DMS79 treated with DMSO at 0.1 percent for 48 hours (cell line): Measurements from ENCODE around the gene PIK3CG.
"Not testable (repeated sequence)": the region's sequence is repeated elsewhere in the genome, so short reads cannot be mapped to it uniquely, and the experiment has no call there.

Experiments
- DNase-seq: peaks from one replicate; lab custom pipeline; 2025; lab: John Stamatoyannopoulos, UW

PIK3CG gene

DNA sequence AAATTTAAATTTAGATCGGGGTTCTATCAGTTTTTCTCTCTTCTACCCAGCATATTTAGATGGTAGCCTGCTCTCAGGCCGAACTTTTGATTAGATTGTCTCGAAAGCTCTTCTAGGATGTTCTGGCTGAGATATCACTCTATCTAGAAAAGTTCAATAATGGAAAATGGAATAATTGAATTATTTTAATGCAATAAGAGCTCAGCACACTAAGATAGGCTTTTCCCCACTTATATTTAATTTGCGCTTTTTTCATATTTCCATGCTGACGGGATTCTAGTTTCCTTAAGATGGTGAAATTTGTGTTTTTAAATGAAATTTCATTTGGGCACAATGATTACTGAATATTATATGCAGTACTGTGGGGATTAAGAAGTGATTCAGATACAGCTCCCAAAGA, 73.7 kb downstream of the PIK3CG start:
- no peak for DNase-seq

DNA sequence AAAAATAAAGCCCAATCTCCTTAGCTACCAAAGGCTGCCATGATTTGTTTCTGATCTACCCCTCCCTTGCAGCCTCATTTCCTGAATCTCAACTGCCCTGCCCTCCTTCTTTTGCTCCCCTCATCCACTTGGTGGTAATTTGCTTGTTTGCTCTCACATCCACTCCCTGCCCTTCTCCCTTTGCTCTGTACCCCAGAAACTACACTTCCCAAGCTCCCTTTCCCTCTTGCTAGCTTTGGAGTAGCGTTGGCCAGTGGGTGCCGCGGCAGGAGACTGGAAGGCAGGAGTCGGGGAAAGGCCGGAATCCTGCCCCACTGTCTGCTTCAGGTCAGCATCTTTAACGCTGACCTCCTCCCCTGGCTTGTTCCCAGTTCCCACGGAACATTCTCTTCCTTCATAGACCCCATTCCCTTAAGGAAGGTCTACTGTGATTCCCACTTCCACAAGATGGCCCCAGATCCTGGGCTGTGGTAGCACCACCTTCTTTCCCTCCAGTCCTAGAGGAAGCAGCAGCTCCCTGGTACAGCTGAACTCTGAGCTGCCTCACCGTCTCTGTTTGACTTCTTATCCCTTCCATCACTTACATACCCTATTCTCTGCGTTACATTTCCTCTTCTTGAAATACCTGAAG, 79.1 kb downstream of the PIK3CG start:
- DNase-seq = no peak

DNA sequence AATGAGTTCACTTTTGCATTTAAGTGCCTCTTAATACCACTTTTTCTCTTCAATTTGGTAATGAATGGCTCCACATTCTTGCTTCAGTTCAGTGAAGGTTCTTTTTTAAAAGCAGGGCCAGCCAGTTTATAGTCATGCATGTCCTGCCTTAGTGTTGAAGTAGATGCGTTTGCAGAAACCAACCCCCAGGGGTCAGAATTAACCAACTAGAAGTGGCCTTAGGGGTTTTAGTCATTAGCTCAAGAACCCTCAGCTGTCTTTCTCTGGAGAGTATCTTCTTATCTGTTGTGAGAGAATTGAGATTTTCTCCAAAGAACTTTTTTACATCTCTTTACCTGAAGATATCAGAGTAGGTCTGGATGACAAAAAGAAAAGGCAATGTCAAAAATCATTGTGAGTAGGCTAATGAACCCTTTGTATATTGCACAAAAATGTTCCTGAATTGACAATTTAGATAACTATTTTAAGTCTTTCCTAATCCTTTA, 82.2 kb downstream of the PIK3CG start:
- DNase-seq = peak; percentile 67

DNA sequence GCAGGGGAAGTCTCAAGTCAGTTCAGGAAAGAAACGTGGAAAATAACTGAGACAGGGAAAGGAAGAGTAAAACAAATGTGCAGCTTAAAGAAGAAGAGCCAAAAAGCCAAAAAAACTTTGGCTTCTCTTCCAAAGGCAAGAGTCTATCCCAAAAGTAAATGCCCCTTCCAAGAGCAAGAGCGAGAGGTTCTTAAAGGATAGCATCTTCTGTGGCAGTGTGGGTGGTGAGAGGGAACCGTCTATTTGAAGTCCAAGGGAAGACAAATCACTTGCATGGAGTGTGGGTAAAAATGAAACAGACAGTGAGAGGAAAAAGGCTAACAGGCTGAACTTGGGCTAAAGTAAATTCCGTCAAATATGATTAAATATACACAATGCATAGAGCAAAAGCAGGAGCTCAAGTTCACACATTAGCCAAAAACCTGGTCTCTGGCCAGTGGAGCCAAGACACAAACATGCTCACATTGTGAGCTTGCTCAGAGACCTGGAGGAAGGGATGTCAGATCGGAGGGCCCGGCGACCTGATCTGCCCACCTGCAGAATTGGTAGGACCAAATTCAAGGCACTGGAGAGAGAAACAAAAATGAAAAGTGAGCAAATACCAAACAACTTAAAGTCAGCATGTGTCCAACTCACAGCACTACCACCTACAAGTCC, 87.0 kb downstream of the PIK3CG start:
- DNase-seq = no peak

DNA sequence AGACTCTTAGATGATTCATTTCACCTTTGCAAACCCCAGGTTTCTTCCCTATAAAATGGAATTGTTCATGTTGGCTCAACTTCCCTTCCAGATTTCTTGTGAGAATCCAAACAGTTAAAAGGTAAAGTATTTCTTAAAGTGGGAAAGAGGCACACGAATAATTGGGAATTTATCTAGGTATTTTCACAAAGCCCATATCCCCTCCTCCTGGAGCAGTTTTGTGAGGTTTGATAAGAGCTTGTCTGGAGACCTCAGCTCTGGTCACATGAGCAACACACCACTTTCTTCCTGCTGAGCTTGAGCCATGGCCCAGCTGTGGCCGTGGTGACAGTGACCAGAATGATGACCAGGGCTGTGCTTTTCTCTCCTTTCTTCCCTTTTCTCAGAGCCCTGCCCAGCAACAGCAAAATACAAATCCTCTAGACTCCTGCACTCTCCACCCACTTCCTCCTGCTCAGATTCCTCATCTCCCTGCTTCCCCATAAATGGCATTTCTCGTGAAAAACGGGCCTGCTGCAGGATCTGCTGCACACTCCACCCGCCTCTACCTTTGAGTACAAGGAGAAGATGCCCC, 87.7 kb downstream of the PIK3CG start:
- no peak for DNase-seq

DNA sequence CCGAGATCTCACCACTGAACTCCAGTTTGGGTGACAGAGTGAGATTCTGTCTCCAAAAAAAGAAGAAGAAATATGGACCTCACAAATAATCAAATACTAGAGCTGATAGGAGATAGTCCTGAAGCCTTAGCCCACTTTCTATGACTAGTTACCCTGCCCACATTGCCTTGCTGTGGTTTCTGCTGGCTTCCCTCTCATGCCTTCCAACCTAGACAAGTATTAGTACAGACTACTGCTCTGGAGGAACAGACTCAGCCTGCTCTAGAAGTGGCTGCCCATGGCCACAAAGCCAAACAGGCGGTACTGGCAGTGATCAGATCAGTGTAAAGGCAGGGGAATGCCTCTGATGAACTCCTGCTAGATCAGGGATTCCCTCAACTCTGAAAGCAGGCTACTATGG, 89.8 kb downstream of the PIK3CG start:
- DNase-seq = no peak

DNA sequence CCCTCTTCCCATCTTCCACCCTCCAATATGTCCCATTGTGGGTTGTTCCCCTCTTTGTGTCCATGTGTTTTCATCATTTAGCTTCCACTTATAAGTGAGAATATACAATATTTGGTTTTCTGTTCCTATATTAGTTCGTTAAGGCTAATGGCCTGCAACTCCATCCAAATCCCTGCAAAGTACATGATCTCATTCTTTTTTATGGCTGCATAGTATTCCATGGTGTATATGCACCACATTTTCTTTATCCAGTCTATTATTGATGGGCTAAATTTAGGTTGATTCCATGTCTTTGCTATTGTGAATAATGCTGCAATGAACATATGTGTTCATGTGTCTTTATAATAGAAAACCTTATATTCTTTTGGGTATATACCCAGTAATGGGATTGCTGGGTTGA, 90.8 kb downstream of the PIK3CG start:
- DNase-seq = not testable (repeated sequence)
